PC-9 (cell line): Measurements from ENCODE around the gene MYO1B. TPM values are rescaled to one million over a fixed set of nuclear protein-coding genes. Genes with fewer than 3 reads are reported as not detected.

Experiments used
- BruUV-seq: library from RNA; stranded (reverse); fragments of 400-500 nt; replicated peaks from 2 replicates; lab custom pipeline; 2021; lab: Mats Ljungman, UMichigan
- CTCF ChIA-PET: fragments of 300-600 bp; sonication (Branson Sonifier 250); formaldehyde crosslinking; loops from one replicate; lab custom pipeline; 2022; ENCODE audit warnings: antibody characterized with exemption; lab: Charles Lee
- POLR2A ChIA-PET: fragments of 300-600 bp; sonication (Branson Sonifier 250); formaldehyde crosslinking; loops from one replicate; lab custom pipeline; 2022; ENCODE audit warnings: antibody characterized with exemption; ENCODE audit not compliant: unreplicated experiment; lab: Charles Lee
- DNase-seq, 2 experiments: peaks; one replicate each; pipeline versions ENCODE4 v3.0.0 to v3.0.0-alpha.2; 2015 to 2022; ENCODE audit warnings: mixed read lengths in 1 of 2
- H2AFZ ChIP-seq: fragments of 200-600 bp; sonication (generic); 2 replicates; pipeline ENCODE4 v1.8.1; 2017; ENCODE audit warnings: antibody characterized with exemption
- H3F3A ChIP-seq: fragments of 200-600 bp; sonication (generic); 2 replicates; pipeline ENCODE4 v1.8.1; 2017; ENCODE audit warnings: antibody characterized with exemption, mild to moderate bottlenecking, low read depth; ENCODE audit not compliant: insufficient read depth
- H3K27ac ChIP-seq: fragments of 200-600 bp; sonication (generic); 2 replicates; pipeline ENCODE4 v1.6.1; 2016; ENCODE audit warnings: mixed run types
- H3K27me3 ChIP-seq: fragments of 200-600 bp; sonication (generic); 2 replicates; pipeline ENCODE4 v1.6.1; 2016; ENCODE audit warnings: low read depth, mixed run types; ENCODE audit not compliant: insufficient read depth
- H3K36me3 ChIP-seq: fragments of 200-600 bp; sonication (generic); 2 replicates; pipeline ENCODE4 v1.6.1; 2016; ENCODE audit warnings: low read depth, mixed run types
- H3K4me1 ChIP-seq: fragments of 200-600 bp; sonication (generic); replicated peaks from 2 replicates; pipeline ENCODE4 v1.6.1; 2016; ENCODE audit warnings: mixed run types; ENCODE audit not compliant: insufficient read depth
- H3K4me2 ChIP-seq: fragments of 200-600 bp; sonication (generic); 2 replicates; pipeline ENCODE4 v1.6.1; 2017; ENCODE audit warnings: mixed run types
- H3K4me3 ChIP-seq: fragments of 200-600 bp; sonication (generic); 2 replicates; pipeline ENCODE4 v1.6.1; 2016; ENCODE audit warnings: mixed run types
- H3K79me2 ChIP-seq: fragments of 200-600 bp; sonication (generic); 2 replicates; pipeline ENCODE4 v1.6.1; 2017; ENCODE audit warnings: low read depth, mixed run types
- H3K9me2 ChIP-seq: fragments of 200-600 bp; sonication (generic); 2 replicates; pipeline ENCODE4 v1.8.1; 2017; ENCODE audit warnings: mild to moderate bottlenecking; ENCODE audit not compliant: insufficient read depth
- H3K9me3 ChIP-seq: fragments of 200-600 bp; sonication (generic); 2 replicates; pipeline ENCODE4 v1.8.1; 2016; ENCODE audit warnings: low read depth; ENCODE audit not compliant: insufficient read depth
- H4K20me1 ChIP-seq: fragments of 200-600 bp; sonication (generic); 2 replicates; pipeline ENCODE4 v1.8.1; 2017; ENCODE audit not compliant: insufficient read depth
- EZH2 ChIP-seq: fragments of 200-600 bp; sonication (generic); IDR thresholded peaks from 2 replicates; pipeline ENCODE4 v1.8.0; 2017; ENCODE audit warnings: antibody characterized with exemption, low read depth
- intact Hi-C: fragments of 100-400 bp; cut with micrococcal nuclease; formaldehyde crosslinking; loops from one replicate; pipeline ENCODE4 v1.10.0; 2022; ENCODE audit not compliant: unreplicated experiment
- total RNA-seq: library from RNA; stranded (reverse); gene quantifications from 2 replicates; pipeline ENCODE4 v1.2.3, GENCODE V29; 2021
- TF ChIP-seq, protein P1 (sequence below): fragments of 200-600 bp; sonication (generic); conservative IDR thresholded peaks from 2 replicates; pipeline ENCODE4 v1.6.1; 2017; ENCODE audit warnings: mixed run types, antibody characterized with exemption, mild to moderate bottlenecking, moderate library complexity

The MYO1B gene
- total RNA-seq, 1 experiment from 2014 or later, result 55.0 TPM

GRCh38 chr2:191218292-191218898, 26.8 kb upstream of the MYO1B start:
- TF ChIP-seq, protein P1, sequence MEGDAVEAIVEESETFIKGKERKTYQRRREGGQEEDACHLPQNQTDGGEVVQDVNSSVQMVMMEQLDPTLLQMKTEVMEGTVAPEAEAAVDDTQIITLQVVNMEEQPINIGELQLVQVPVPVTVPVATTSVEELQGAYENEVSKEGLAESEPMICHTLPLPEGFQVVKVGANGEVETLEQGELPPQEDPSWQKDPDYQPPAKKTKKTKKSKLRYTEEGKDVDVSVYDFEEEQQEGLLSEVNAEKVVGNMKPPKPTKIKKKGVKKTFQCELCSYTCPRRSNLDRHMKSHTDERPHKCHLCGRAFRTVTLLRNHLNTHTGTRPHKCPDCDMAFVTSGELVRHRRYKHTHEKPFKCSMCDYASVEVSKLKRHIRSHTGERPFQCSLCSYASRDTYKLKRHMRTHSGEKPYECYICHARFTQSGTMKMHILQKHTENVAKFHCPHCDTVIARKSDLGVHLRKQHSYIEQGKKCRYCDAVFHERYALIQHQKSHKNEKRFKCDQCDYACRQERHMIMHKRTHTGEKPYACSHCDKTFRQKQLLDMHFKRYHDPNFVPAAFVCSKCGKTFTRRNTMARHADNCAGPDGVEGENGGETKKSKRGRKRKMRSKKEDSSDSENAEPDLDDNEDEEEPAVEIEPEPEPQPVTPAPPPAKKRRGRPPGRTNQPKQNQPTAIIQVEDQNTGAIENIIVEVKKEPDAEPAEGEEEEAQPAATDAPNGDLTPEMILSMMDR, result peak; percentile 51
- TF ChIP-seq EZH2, result no peak
- Histone ChIP-seq H3F3A (peaks cover 25% of the 10 kb centered on the region), H3K27ac (peak overlapping the region; percentile 94), H3K79me2 (no peaks in the 10 kb centered on the region), H3K4me2 (0 out of 2 replicates have a peak overlapping the region, but pooled peaks have one; percentile 36), H3K9me3 (no peaks in the 10 kb centered on the region; the same call in 1 of the 2 replicates), H3K36me3 (no peaks in the 10 kb centered on the region), H3K4me1 (peaks cover 43% of the 10 kb centered on the region), H2AFZ (no peak overlapping the region), H3K4me3 (no peak overlapping the region), H4K20me1 (no peaks in the 10 kb centered on the region), H3K9me2 (no peaks in the 10 kb centered on the region; the same call in 1 of the 2 replicates), H3K27me3 (no peaks in the 10 kb centered on the region)
- no TSS peak for BruUV-seq
- DNase-seq, result peak in 1 of 2 experiments; percentile 19
- intact Hi-C loops, result loop anchor here (1.0 kb wide), 1 partner anchor 283 kb away; no protein-coding TSS in a partner anchor
- POLR2A ChIA-PET, result interaction anchor here (0.6 to 0.7 kb wide), 2 partner anchors 462 to 781 kb away, joined by 3 to 13 read pairs; no protein-coding TSS in a partner anchor
- CTCF ChIA-PET, result interaction anchor here (0.6 to 2.1 kb wide), 6 partner anchors 46 to 301 kb away, joined by 3 to 9 read pairs (median 4); no protein-coding TSS in a partner anchor

DNA sequence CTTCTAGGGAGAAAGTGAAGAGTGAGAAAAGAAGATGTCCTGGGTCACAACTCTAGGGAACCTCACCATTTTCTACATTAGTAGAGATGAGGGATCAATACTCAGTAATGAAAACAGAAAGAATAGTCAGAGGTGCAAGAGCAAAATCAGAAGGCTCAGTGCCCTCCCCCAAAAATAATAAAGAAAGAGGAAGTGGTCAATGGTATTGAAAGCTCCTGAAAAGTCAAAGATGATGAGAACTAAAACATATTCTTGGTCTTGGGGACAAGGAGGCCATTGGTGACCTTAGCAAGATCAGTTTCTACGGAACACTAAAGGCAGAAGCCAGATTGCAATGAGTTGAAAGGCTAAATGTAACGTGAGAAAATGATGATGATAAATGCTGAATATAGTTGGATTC, 24.5 kb upstream of the MYO1B start:
- BruUV-seq, result no TSS peak
- ChIA-PET CTCF (no interaction called here), POLR2A (no interaction called here)
- Histone ChIP-seq H3K9me3 (no peaks in the 10 kb centered on the region; the same call in 1 of the 2 replicates), H3K79me2 (no peaks in the 10 kb centered on the region), H3K27me3 (no peaks in the 10 kb centered on the region), H3K4me1 (peaks cover 38% of the 10 kb centered on the region), H3K36me3 (no peaks in the 10 kb centered on the region), H3F3A (peaks cover 25% of the 10 kb centered on the region), H3K9me2 (no peaks in the 10 kb centered on the region; the same call in 1 of the 2 replicates), H3K4me3 (no peak overlapping the region), H3K27ac (no peak overlapping the region), H3K4me2 (no peak overlapping the region), H2AFZ (no peak overlapping the region), H4K20me1 (no peaks in the 10 kb centered on the region)
- TF ChIP-seq, protein P1, result no peak
- no peak for TF ChIP-seq EZH2
- DNase-seq, result no peak
- intact Hi-C loops, result no loop called here

- no peak overlapping the region for H3K4me2 ChIP-seq
- no peak for TF ChIP-seq EZH2
- TF ChIP-seq, protein P1, result no peak
- H3K4me3 ChIP-seq, result no peak overlapping the region
- intact Hi-C loops, result no loop called here
- BruUV-seq, result no TSS peak
- no peak for DNase-seq
- no peaks in the 10 kb centered on the region for H3K9me2 ChIP-seq
- H3K4me1 ChIP-seq, result peaks cover 32% of the 10 kb centered on the region
- H3K27ac ChIP-seq, result no peak overlapping the region
- H3K27me3 ChIP-seq, result no peaks in the 10 kb centered on the region
- ChIA-PET POLR2A (no interaction called here), CTCF (no interaction called here)
- H3K79me2 ChIP-seq, result no peaks in the 10 kb centered on the region
- peaks cover 25% of the 10 kb centered on the region for H3F3A ChIP-seq
- H2AFZ ChIP-seq, result no peak overlapping the region
- H3K9me3 ChIP-seq, result no peaks in the 10 kb centered on the region; the same call in 1 of the 2 replicates
- H3K36me3 ChIP-seq, result no peaks in the 10 kb centered on the region
- no peaks in the 10 kb centered on the region for H4K20me1 ChIP-seq
Measured at GRCh38 chr2:191221666-191222065, 23.5 kb upstream of the MYO1B start.
